BJ (cell line): ENCODE results near the gene ECE1. TPM values are rescaled to one million over a fixed set of nuclear protein-coding genes. Genes with fewer than 3 reads are reported as not detected.

Experiments used
- CTCF ChIA-PET: fragments of 350-600 bp; formaldehyde crosslinking; extraction: SDS; loops from one replicate; lab custom pipeline; 2021; ENCODE audit warnings: antibody characterized with exemption, inconsistent platforms; lab: Yijun Ruan, JAX
- POLR2A ChIA-PET: fragments of 300-600 bp; sonication (Branson Sonifier 250); formaldehyde crosslinking; extraction: SDS; loops from one replicate; lab custom pipeline; 2021; ENCODE audit warnings: antibody characterized with exemption; lab: Charles Lee
- DNase-seq: peaks from one replicate; pipeline ENCODE4 v3.0.0-alpha.2; 2011; ENCODE audit warnings: low read depth
- H3K27me3 ChIP-seq: 2 replicates; pipeline ENCODE4 v1.6.0; 2011; ENCODE audit warnings: low read length; ENCODE audit not compliant: control insufficient read depth, insufficient read depth
- H3K36me3 ChIP-seq: 2 replicates; pipeline ENCODE4 v1.5.1; 2011; ENCODE audit warnings: low read length; ENCODE audit not compliant: control insufficient read depth, insufficient read depth
- H3K4me3 ChIP-seq: 2 replicates; pipeline ENCODE4 v1.5.1; 2011; ENCODE audit warnings: low read depth, mild to moderate bottlenecking, control low read depth, low read length
- polyA minus RNA-seq: library from RNA; depleted of rRNA, polyadenylated mRNA; stranded (reverse); fragments of >200 nt; gene quantifications from 2 replicates; pipeline ENCODE4 v1.2.3, GENCODE V29; 2011; rRNA and poly(A)+ RNA removed
- polyA plus RNA-seq: library from polyadenylated mRNA; depleted of rRNA; stranded (reverse); fragments of >200 nt; gene quantifications from 2 replicates; pipeline ENCODE4 v1.2.3, GENCODE V29; 2011; rRNA removed
- TF ChIP-seq, protein P1 (sequence below): IDR thresholded peaks from 2 replicates; pipeline ENCODE4 v1.5.1; 2011; ENCODE audit warnings: low read depth, mild to moderate bottlenecking, control low read depth, inconsistent platforms, low read length, moderate library complexity; ENCODE audit not compliant: insufficient read depth

The ECE1 gene
- polyA plus RNA-seq = 70.7 and 150 TPM in 2 replicates
- polyA minus RNA-seq = 47.0 and 47.5 TPM in 2 replicates

DNA sequence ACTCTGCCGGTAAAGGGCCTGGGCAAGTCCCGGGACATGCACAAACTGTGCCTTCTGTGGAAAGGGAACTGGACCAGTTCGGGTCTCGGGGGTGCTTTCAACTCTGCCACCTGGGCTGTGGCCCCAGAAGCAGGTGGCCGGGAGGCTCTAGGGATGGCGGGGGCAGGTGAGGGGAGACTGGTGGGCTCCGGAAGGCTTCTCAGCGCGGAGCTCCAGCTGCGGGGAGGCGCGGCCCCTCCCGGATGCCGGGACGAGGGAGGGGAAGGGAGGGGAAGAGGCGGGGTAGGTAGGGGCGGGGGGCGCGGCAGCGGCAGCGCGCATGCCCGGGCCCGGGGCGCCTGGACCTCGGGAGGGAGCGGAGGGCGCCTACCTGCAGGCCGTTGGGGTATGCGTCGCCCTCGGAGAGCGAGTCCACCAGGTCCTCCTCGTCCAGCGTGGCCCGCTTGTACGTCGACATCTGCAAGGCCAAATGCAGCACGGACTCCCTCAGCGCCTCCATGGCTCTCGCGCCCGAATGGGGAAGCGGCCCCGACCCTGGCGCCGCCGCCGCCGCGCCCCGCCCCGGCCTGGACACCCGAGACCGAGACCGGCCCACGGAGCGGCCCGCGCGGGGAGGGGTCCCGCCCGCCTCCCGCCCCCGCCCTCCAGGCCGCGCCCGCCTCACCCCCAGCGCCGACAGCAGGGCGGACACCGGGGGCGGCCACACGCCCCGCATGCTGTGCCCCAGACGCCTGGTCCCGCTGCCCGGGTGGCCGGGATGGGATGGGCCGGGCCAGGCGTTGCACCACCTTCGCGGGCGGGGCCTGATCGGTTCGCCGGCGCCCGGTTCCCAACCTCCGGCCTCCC is at the start of gene ECE1:
TSS of gene ECE1 (minus strand) at position 764 of the 846 bp plus-strand sequence. CDS start at position 715, 49 bp downstream.
- DNase-seq = no peak
- TF ChIP-seq, protein P1, sequence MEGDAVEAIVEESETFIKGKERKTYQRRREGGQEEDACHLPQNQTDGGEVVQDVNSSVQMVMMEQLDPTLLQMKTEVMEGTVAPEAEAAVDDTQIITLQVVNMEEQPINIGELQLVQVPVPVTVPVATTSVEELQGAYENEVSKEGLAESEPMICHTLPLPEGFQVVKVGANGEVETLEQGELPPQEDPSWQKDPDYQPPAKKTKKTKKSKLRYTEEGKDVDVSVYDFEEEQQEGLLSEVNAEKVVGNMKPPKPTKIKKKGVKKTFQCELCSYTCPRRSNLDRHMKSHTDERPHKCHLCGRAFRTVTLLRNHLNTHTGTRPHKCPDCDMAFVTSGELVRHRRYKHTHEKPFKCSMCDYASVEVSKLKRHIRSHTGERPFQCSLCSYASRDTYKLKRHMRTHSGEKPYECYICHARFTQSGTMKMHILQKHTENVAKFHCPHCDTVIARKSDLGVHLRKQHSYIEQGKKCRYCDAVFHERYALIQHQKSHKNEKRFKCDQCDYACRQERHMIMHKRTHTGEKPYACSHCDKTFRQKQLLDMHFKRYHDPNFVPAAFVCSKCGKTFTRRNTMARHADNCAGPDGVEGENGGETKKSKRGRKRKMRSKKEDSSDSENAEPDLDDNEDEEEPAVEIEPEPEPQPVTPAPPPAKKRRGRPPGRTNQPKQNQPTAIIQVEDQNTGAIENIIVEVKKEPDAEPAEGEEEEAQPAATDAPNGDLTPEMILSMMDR = no peak
- no peaks in the 10 kb centered on the region; the same call in 1 of the 2 replicates for H3K36me3 ChIP-seq

DNA sequence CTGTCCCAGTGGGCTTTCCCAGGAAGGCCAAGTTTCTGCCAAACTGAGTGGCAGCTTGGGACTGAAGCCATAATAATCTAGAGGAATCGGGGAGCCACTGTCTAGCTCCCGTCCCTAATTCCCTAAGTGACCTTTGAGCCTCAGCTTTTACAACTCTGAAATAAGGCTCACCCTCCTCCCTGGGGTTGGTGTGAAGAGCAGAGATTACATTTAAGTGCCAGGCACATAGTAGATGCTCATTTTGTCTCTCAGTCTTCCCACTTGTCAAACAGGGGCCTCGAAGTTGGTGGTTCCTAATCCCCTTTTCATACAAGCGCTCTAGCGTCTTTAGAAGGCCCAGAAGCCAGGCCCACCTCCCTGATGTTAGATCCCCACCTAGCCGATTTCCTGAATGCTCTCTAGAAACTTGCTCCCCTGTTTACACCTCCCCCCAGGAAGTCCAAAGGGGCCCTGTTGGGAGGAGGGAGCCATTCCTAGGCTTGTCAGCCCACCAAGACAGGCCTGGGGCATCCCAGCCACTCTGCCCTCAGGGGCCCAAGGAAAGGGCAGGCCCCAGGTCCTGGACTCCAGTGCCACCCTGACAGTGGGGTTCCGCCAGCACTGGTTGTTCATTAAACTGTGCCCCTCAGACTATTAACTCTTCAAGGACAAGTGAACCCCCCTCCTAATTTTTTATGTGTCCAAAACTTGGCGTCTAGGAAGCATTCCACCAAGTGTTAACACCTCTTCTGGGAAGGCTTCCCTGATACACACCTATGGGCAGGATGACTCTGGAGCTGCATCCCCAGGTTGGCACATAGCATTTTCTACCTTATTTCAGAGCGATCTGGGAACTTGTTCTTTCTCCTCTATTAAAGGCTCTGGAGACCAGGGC is 49.3 kb upstream of the ECE1 start:
- no peaks in the 10 kb centered on the region for H3K27me3 ChIP-seq
- ChIA-PET CTCF (interaction anchor here (3.0 to 5.0 kb wide), 2 partner anchors 15 to 84 kb away, joined by 19 to 47 read pairs; no protein-coding TSS in a partner anchor), POLR2A (no interaction called here)
- no peak overlapping the region for H3K4me3 ChIP-seq
- no peak for DNase-seq
- H3K36me3 ChIP-seq = peaks cover 5% of the 10 kb centered on the region; the same call in 1 of the 2 replicates
- TF ChIP-seq, protein P1 = no peak

More for the DNA sequence above, at the start of gene ECE1:
- no peaks in the 10 kb centered on the region for H3K27me3 ChIP-seq
- ChIA-PET POLR2A (no interaction called here), CTCF (interaction anchor here (0.8 to 4.9 kb wide), 4 partner anchors 13 to 79 kb away, joined by 3 to 15 read pairs (median 4); no protein-coding TSS in a partner anchor)
- peak within 1 kb of the TSS; percentile 71 for H3K4me3 ChIP-seq

DNA sequence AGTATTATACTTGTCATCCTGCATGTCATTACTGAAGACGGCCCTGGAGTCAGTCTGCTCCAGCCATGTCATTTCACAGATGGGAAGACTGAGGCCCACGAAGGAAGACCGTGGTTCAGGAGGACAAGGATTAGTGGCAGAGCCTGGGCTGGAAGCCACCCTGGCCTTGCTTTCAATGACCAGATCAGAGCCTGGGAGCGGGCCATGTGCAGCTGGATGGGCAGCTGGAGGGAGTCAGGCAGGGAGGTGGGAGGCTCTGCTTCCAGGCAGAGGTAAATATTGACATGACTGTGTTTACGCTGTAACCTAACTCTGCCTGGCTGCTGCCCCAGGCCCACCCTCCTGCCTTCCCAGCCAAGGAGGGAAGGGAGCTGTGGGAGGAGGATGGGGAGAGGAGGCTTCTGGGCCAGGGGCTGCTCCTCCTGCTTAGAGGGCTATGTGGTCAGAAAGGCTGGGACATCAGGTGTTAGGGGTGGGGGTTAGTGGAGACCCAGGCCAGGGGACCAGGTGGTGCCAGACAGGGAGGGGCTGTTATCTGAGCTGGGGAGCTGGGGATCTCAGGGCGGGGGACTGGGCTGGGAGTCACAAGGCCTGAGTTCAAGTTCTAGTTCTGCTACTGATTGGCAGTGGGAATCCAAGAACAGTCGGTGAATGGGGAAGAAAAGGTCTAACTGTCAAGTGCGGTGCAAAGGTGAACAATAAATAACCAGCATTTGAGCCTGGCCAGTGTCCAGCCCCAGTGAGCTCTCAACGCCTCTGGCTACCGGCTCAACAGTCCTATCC is 48.5 kb upstream of the ECE1 start:
- TF ChIP-seq, protein P1 = no peak
- Histone ChIP-seq H3K27me3 (no peaks in the 10 kb centered on the region), H3K36me3 (peaks cover 5% of the 10 kb centered on the region; the same call in 1 of the 2 replicates), H3K4me3 (no peak overlapping the region)
- POLR2A ChIA-PET = interaction anchor here (0.8 kb wide), 1 partner anchor 16 kb away, joined by 3 read pairs; no protein-coding TSS in a partner anchor
- no peak for DNase-seq
- CTCF ChIA-PET = interaction anchor here (0.7 to 5.0 kb wide), 11 partner anchors 9 to 121 kb away, joined by 3 to 47 read pairs (median 4); no protein-coding TSS in a partner anchor

DNA sequence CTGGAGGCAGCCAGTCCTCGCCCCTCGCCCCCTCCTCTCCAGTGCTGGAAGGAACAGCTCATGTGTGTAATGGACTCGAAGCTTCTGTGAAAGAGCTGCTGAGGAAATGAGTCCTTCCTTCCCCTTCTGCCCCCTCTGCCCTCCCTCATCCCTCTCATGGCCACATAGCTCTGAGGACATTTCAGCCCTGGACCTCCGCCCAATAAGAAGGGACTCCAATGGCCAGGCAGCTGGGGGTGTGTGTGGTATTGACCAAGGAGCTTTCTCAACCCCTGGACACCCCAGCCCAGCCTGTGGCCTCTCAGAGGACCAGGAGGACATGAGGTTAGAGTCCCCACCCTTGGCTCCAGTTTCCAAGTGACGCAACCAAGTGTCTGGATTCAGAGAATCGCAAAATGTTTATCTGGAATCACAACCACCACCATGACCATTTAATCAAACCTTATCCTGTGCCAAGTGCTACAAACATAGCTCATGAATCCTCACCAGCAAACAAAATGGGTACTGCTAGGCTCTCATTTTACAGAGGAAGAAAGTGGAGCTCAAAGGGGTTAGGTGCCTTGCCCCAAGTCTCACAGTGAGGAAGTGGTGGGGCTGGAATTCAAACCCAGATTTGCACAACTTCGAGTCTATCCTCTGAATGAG is 47.8 kb upstream of the ECE1 start:
- peaks cover 5% of the 10 kb centered on the region; the same call in 1 of the 2 replicates for H3K36me3 ChIP-seq
- no peak overlapping the region for H3K4me3 ChIP-seq
- peak; percentile 78 for DNase-seq
- ChIA-PET CTCF (interaction anchor here (0.6 to 5.0 kb wide), 16 partner anchors 10 to 124 kb away, joined by 3 to 47 read pairs (median 4); no protein-coding TSS in a partner anchor), POLR2A (interaction anchor here (0.8 kb wide), 1 partner anchor 15 kb away, joined by 3 read pairs; no protein-coding TSS in a partner anchor)
- TF ChIP-seq, protein P1 = no peak
- no peaks in the 10 kb centered on the region for H3K27me3 ChIP-seq
